CD4-positive, alpha-beta T cell treated with Interleukin-6 at 100 ng/mL for 8 hours (primary cell): ENCODE measurements around the gene CCNC.

ENCODE experiments used
- DNase-seq: peaks from one replicate; pipeline ENCODE4 v3.0.0-alpha.2; 2020; ENCODE audit warnings: mixed read lengths, low spot score

The CCNC gene, protein sequence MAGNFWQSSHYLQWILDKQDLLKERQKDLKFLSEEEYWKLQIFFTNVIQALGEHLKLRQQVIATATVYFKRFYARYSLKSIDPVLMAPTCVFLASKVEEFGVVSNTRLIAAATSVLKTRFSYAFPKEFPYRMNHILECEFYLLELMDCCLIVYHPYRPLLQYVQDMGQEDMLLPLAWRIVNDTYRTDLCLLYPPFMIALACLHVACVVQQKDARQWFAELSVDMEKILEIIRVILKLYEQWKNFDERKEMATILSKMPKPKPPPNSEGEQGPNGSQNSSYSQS

DNA sequence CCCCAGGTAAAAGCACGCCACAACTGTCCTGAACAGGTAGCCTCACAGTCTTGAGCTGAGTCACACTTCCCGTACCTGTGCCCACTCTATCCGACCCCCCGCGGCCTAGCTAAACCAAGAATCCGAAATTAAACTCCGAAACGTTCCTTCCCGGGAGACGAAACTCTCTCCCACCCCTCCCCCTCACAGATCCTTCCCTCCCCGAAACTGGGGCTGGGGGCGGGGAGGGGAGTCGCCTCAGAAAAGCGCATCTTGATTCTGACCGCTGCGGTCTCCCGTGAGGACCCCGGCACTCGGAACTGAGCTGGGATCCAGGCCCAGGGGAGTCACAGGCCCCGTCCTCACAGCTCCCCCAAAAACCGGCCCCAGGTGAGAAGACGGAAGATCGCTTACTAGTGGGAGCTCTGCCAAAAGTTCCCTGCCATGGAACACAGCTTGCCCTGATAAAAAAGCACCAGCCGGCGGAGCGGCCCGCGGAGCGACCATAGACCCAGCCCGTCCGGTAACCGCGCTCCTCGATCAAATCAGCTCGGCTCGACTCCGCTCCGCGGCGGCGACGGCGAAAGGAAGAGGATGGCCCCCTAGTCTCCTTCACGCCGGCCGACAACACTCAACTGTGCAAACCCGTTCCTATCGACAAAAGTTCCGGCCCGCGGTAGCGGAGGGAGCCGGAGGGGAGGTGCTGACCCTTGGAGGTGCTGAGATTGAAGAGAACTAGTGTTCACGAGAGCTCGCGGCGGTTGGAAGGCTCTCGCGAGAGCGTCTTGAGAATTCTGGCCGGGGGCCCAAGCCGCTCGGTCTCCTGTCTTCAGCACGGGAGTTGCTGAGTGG, at the start of gene CCNC:
Gene CCNC, minus strand, starts transcription at position 558 of the 831 bp plus-strand sequence. Its CDS starts 133 bp downstream, at position 425.
- DNase-seq: peak; percentile 83

DNA sequence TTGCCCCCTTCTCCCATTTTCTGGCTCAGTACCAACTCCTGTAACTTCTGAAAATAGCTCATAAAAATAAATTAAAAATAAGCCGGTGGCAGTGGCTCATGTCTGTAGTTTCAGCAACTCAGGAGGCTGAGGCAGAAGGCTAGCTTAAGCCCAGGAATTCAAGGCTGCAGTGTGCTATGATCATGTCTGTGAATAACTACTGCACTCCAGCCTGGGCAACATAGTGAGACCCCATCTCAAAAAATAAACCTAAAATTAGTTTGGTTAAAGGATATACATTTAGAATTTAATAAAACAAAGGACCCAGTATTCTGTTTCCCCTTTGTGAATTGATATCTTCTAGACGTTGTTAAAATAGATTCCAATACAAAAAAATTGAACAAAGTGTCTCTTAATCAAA, 48.7 kb upstream of the CCNC start:
- no peak for DNase-seq

DNA sequence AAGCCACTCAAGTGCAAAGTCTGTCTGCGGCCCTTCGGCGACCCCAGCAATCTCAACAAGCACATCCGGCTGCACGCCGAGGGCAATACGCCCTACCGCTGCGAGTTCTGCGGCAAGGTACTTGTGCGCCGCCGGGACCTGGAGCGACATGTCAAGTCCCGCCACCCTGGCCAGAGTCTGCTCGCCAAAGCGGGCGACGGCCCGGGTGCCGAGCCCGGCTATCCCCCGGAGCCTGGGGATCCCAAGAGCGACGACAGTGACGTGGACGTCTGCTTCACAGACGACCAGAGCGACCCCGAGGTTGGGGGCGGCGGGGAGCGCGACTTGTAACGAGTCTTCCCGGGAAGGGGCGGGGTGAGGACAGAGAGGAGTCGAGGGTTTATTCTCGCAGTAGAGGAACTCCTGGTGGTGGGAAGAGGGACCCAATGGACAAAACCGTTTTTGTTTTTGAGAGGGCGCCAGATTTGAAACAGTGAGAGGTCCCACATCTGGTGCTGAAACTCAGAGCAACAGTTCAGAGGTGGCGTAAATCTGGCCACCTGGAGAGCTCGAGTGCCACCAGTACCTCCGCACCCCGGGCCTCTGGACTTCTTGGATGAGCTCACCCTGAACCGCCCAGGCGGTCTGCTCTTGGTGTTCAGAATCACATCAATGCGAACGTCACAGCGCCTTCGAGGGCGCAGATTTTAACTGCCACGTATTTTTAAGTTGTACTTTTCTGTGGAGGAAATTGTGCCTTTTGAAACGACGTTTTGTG, 46.1 kb upstream of the CCNC start:
- no peak for DNase-seq

DNA sequence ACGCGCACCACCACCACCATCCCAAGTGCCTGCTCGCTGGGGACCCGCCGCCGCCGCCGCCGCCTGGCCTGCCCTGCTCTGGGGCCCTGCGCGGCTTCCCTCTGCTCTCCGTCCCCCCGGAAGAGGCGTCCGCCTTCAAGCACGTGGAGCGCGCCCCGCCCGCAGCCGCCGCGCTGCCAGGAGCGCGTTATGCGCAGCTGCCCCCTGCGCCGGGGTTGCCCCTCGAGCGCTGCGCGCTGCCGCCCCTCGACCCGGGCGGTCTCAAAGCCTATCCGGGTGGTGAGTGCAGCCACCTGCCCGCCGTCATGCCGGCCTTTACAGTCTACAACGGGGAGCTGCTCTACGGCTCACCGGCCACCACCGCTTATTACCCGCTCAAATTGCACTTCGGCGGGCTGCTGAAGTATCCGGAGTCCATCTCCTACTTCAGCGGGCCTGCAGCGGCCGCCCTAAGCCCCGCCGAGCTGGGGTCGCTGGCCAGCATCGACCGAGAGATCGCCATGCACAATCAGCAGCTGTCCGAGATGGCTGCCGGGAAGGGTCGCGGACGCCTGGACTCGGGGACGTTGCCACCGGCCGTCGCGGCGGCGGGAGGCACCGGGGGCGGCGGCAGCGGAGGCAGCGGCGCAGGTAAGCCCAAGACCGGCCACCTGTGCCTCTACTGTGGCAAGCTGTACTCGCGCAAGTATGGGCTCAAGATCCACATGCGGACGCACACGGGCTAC, 45.4 kb upstream of the CCNC start:
- DNase-seq: no peak

DNA sequence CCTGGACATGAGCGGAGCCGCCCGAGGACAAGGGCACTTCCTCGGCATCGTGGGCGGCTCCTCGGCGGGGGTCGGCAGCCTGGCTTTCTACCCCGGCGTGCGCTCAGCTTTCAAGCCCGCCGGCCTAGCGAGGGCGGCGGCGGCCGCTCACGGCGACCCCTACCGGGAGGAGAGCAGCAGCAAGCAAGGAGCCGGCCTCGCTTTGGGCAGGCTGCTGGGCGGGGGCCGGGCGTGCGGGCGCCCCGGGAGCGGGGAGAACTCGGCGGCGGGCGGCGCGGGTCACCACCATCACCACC, 44.9 kb upstream of the CCNC start:
- no peak for DNase-seq

DNA sequence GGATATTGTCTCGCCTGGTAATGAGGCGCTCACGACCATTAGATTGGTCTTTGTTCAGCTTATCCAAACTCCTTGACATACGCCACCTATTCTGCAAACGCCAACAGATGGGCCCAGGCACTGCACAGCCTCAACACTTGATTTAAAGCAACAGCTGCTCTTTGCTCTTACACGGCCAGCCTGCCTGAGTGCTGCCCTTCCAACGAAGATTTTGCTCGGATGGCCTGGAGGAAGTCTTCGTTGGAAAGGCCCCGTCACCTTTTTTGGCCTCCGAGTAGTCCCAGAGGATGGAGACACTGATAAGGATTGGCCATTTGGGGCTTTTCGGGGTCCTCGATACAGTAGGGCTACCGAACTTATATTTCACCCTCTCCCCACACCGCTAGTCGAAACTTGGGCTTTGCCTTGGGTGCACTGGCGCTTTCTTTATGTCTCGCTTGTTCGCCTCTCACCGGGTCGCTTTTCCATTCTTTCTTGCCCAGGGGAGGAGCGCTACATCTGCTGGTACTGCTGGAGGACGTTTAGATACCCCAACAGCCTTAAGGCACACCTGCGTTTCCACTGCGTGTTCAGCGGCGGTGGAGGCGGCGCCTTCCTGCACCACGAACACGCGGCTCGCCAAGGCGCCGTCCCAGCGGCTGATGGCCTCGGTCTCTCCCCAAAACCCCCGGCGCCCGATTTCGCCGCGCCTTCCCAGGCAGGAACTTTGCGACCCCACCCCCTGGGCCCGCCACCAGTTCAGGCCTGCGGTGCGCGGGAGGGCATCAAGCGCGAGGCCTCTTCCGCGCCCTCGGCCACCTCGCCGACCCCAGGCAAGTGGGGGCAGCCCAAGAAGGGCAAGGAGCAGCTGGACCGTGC, 44.3 kb upstream of the CCNC start:
- DNase-seq: no peak

DNA sequence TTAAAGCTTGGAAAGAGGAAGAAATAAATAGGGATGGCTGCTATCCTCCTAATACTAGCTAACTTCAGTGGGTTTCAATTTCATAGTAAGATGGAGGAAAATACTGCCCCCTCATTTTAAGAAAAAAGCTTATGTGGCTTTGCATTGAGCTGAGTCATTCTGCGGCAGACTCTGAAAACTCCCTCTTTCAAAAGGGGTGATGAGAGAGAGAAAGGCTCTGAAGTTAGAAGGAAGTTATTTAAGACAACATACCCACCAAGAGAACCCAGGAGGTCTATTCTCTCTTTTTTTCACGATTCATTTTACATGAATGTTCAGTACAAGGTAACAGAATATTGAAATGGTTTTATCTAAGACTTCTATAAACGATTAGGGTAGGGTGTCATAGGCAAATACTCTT, 42.7 kb upstream of the CCNC start:
- no peak for DNase-seq

DNA sequence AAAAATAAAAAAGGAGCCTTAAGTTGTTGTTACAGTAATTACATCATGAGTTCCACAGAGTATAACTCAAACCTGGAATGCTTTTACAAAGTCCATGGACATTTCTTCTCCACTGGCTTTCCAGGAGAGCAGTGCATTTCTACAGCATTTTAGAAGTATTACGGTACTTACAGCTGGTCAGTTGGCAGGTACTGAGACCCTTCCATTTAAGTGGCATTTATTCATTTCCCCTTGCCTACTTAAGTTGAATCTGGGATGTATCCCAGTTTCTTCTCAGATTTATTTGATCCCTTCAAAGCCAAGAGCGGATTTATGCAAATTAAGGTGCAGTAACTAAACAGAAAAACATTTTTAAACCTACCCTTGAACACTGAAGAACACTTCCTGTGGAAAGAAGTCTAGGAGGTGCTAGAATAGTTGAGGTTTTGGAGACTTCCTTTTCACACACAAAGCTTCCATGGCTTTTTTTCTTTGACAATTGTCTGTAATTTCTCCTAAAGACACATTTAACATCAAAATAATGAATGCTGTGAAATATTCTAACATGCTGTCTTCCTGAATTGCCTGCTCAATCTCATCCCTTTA, 41.5 kb upstream of the CCNC start:
- DNase-seq: no peak

DNA sequence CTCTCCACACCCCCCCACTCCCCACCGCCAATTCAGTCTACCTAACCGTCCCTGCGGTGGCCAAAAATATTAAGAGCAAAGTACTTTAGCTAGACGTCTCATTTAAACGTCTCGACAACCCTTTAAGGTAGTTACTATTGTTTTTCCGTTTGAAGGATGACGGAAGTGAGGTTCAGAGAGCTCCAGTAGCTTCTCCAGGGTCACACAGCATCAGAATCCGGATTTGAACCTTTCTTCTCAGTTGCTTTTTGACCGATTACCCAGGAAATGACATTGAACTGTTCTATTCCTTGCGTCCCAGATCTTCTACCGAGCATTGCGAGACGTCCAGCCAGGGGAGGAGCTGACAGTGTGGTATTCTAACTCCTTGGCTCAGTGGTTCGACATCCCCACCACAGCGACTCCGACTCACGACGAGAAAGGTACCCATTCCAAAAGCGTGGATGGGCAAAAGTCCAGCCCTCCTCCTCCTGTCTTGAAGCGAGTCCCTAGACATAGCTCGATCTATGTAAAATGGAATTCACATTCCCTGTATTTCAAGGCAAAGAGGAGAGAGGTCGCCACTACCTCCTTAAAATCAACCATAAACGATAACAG, 40.5 kb upstream of the CCNC start:
- no peak for DNase-seq

DNA sequence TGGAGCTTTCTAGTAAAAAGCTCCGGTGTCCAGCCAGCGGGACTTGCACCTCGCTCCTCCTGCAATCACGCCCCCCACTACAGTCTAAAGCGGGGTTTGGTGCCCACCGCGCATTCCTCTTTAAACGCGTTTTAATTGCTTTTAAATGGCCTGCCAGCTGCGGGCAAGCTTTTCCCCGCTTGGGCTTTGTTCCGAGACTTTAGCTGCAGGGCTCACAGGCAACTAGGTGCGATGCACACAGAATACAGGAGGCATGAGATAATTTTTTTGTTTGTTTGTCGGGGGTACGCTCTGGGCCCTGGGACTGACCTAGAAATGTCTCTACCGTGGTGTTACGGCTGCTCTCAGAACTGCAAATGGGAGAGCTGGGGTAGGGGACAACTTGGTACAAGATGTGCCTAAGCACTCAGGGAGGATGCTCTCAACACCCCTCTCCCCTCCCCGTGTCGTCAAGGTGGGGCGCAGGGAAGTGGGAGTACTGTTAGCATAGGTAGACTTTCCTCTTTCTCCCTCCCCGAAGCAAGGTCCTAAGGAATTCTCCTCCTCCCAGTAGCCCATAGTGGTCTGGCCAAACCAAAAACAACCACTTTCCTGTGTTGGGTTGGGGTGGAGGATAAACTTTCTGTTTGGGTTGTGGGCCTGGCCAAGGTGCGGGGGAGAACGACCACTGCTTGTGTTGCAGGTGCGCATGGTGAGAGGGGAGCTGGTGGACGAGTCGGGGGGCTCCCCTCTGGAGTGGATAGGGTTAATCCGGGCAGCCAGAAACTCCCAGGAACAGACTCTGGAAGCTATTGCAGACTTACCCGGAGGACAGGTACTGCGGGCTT, 39.8 kb upstream of the CCNC start:
- no peak for DNase-seq

DNA sequence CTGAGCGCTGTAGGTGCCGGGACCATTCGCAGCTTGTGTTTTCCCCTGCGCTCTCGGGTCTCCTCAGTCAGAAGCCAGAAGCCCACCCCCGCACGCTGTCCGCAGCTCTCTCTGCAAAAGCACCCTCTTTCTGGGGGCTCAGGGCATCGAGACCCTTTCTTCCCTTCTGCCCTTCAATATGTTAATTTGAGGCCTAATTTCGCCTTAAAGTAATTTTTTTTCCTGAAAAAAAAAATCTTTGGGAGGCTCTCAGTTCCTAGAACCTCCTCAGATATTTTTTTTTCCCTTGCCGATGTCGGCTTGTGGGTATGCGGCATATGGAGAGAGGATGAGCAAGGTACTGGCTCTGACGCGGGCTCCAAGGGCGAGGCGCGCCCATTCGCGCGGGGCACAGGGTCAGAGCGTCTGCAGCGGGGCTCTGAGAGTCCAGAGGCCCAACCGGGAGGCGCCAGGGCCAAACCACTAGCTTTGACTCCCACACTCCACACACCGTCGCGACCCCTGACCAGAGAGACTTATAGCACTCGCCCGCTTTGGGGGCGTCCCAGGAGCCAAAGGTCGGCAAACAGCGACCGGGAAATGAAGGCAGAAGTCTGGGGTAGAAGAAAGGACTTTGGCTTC, 39.1 kb upstream of the CCNC start:
- no peak for DNase-seq

DNA sequence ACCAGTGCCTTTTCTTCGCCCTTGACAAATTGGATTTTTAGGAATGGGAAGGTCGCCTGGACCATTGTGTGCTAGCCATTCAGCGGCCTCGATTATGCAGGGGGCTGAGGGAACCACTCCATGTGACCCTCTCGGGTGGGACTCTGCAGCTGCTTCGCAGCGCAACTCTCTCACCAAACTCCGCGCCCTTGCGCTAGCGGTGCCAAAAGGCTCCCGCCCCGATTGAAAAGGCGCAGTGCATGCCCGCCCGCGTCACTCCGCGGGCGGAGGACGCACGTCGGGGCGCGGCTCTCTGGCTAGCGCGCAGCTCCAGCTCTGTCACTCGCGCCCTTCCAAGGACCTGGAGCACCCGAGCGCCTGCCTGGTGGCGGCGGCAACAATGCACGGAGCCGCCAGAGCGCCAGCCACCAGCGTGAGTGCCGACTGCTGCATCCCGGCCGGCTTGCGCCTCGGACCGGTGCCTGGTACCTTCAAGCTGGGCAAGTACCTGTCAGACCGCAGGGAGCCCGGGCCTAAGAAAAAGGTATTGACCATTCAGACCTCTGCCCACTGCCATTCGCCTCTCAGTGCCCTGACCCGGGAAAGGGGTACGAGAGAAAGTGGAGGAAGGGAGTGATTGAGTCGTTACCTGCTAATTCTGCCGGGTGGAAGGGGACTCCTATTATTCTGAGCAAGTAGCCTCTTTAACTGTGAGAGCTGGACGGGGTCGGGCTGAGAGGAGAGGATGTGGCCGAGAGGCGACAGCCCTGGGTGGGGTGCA, 38.4 kb upstream of the CCNC start, which contains the start of gene PRDM13:
Gene PRDM13, plus strand, starts transcription at position 178 of the 760 bp plus-strand sequence. Its CDS starts 202 bp downstream, at position 380.
- DNase-seq: no peak

DNA sequence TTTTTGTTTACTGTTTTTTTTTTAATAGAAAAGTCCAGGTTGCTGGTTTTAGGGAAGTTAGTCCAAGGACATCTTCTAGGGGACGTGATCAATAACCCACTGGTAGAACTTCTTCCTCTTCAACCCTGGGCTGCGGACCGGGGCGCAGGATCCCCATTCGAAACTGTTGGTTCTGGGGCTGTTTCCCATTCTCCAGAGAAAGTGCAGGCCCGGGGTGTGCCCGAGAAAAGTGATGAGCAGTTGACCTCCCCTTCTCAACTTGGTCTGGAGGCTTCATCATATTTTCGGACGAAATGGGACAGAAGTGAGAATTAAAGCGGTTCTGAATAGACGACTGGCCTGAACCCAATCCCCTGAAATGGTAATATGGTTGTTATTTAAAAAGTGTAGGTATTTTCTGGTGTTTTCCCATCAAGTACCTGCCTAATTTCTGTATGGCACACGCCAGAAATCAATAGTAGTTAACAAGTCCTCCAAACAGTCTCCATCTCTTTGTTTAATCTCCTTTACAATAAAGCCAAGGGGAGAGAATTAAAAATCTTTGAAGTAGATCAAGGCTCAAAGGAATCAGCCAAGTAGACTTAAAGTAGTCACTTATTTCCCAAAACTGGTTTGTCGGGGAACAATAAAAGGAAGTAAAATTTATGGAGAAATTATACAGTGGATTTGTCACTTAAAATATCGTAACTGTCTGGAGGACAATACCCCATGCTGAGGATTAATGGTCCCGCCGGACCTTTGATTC, 37.6 kb upstream of the CCNC start:
- no peak for DNase-seq

DNA sequence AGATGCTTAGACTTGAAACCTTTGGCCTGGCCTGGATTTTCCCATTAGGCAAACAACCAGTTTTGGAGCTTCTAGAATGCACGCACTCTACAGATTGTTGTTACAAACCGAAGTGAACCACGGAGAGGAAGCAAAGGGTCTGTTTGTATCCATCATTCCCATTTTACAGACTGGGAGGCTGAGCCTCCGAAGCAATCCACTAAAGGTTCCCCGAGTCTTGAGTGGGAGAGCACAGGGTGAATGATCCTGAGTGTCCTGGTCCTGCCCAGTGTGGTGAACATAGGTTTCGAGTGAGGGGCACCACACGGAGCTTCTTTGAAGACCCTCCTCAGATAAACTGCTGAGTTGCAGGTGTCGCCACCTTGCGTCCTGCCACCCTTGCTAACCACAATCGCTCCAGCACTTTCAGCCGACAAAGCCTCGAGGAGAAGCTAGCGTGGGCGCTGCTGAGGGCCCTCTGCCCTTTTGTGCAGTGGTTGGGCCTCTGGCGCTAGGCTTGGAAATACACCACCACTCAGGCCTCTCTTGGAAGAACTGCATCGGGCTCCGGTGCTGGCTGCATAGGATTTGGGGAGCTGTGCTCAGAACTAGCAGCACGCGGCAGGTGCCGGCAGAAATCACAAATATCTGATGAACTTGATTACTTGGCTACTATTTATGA, 36.7 kb upstream of the CCNC start:
- no peak for DNase-seq

DNA sequence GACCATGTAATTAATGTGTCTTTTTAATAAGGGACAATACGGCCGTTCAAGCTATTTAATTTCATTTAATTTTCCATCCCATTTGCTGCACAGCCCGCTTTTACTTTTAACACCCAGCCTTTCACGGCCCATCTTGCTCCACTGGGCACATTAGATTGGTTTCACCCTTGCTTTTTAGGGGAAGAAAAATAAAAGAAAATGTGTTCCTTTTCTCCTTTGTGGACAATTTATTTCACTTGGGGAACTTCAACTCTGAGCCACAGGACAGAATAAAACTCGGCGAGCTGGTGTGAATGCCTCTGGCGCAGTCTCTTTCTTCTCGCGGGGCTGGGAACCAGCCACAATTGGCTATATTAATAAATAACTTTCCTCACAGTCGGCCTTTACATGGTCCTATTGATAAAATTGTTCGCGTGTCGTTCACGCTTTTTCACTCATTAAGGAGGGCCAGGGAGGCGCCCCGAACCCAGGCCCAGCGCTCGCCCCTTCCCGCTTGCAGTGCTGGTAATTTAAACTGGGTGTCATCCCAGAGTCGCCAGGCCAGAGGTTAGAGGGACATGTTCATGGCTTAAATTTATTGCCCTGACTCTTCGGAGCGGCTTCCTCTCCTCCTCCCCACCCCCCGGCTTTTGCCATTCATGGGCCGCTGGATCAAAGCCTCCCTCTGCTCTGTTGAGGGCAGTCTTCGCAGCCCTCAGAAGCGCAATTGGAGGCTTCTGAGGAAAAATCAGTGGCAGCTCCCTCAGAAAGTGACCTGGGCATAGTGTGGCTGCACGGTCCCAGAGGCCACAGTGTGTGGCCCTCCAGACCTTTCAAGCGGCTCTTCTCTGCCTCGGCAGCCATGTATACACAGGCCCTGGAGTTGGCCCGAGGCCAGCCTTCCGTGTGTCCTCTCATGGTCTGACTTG, 36.0 kb upstream of the CCNC start:
- no peak for DNase-seq
